AG04450 (cell line): ENCODE data around the gene PRKD1. TPM values are rescaled to one million over a fixed set of nuclear protein-coding genes. Genes with fewer than 3 reads are reported as not detected.

ENCODE experiments used
- CTCF ChIA-PET: fragments of 300-600, 350-600 bp; formaldehyde crosslinking; extraction: SDS; loops from one replicate; lab custom pipeline; 2022; ENCODE audit warnings: antibody characterized with exemption, inconsistent platforms; lab: Charles Lee
- POLR2A ChIA-PET: fragments of 350-600 bp; formaldehyde crosslinking; extraction: SDS; loops from one replicate; lab custom pipeline; 2021; ENCODE audit warnings: antibody characterized with exemption, inconsistent platforms; lab: Yijun Ruan, JAX
- DNase-seq: peaks from one replicate; pipeline ENCODE4 v3.0.0-alpha.2; 2011; ENCODE audit warnings: low read depth, low spot score
- H3K27ac ChIP-seq: one replicate; pipeline ENCODE4 v1.5.1; 2012; ENCODE audit warnings: low read depth, low read length, control low read depth
- H3K27me3 ChIP-seq: one replicate; pipeline ENCODE4 v1.6.0; 2012; ENCODE audit warnings: low read length; ENCODE audit not compliant: control insufficient read depth, insufficient read depth
- H3K4me3 ChIP-seq: 2 replicates; pipeline ENCODE4 v1.5.1; 2011; ENCODE audit warnings: mild to moderate bottlenecking, low read depth, low read length, control low read depth
- H3K9me3 ChIP-seq: 2 replicates; pipeline ENCODE4 v1.5.1; 2012; ENCODE audit warnings: low read length; ENCODE audit not compliant: control insufficient read depth, insufficient read depth
- polyA plus RNA-seq: library from polyadenylated mRNA; depleted of rRNA; stranded (reverse); fragments of >200 nt; gene quantifications from 2 replicates; pipeline ENCODE4 v1.2.3, GENCODE V29; 2011
- TF ChIP-seq, protein P1 (sequence below): IDR thresholded peaks from 2 replicates; pipeline ENCODE4 v1.5.1; 2011; ENCODE audit warnings: low read depth, low read length, control low read depth, inconsistent platforms

The PRKD1 gene
- polyA plus RNA-seq, 1 experiment, result 24.5 TPM

DNA sequence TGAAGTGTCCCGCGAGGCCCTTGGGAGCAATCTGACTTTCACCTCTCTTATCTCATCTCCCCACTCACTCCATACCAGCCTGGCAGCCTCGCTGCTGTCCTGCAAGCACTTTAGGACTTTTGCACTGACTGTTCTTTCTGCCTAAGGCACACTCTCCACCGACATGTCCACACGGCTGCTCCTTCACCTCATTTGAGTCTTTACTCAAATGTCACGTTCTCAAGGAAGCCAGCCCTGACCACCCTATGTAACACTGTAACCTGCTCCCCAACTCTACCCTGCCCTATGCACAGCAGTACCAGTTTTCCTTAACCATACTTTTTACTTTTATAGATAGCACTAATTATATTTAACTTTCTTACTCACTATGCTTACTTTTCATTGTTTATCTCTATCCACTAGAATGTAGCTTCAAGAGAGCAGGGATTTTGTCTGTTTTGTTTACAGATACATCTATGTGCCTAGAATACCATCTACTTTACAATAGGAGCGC is 32.0 kb downstream of the PRKD1 start:
- POLR2A ChIA-PET, result interaction anchor here (1.2 kb wide), 1 partner anchor 32 kb away, joined by 8 read pairs; no protein-coding TSS in a partner anchor
- TF ChIP-seq, protein P1, sequence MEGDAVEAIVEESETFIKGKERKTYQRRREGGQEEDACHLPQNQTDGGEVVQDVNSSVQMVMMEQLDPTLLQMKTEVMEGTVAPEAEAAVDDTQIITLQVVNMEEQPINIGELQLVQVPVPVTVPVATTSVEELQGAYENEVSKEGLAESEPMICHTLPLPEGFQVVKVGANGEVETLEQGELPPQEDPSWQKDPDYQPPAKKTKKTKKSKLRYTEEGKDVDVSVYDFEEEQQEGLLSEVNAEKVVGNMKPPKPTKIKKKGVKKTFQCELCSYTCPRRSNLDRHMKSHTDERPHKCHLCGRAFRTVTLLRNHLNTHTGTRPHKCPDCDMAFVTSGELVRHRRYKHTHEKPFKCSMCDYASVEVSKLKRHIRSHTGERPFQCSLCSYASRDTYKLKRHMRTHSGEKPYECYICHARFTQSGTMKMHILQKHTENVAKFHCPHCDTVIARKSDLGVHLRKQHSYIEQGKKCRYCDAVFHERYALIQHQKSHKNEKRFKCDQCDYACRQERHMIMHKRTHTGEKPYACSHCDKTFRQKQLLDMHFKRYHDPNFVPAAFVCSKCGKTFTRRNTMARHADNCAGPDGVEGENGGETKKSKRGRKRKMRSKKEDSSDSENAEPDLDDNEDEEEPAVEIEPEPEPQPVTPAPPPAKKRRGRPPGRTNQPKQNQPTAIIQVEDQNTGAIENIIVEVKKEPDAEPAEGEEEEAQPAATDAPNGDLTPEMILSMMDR, result no peak
- no peaks in the 10 kb centered on the region for H3K9me3 ChIP-seq
- H3K27me3 ChIP-seq, result no peaks in the 10 kb centered on the region
- CTCF ChIA-PET, result interaction anchor here (0.6 kb wide), 1 partner anchor 344 kb away, joined by 3 read pairs; no protein-coding TSS in a partner anchor
- no peak for DNase-seq
- H3K27ac ChIP-seq, result no peak overlapping the region
- H3K4me3 ChIP-seq, result no peak overlapping the region

DNA sequence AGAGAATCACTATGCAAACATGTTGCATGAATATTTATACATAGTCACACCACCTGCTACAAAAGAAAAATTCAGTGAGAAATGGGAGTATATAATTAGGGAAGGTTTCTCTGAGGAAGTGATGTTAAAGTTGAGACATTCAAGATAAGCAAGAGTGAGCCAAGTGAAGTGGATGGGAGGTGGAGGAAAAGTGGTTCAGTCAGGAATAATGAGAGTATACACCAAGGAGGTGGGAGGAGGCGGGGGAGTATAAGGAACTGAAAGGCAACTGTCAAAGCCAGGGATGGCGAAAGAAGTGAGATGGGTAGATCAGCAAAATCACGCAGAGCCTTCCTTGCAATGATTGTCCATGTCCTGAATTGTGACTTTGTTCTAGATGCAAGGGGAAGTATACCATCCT is 33.7 kb downstream of the PRKD1 start:
- ChIA-PET CTCF (no interaction called here), POLR2A (no interaction called here)
- Histone ChIP-seq H3K9me3 (no peaks in the 10 kb centered on the region), H3K27me3 (no peaks in the 10 kb centered on the region), H3K27ac (no peak overlapping the region), H3K4me3 (no peak overlapping the region)
- no peak for DNase-seq
- TF ChIP-seq, protein P1, result no peak

DNA sequence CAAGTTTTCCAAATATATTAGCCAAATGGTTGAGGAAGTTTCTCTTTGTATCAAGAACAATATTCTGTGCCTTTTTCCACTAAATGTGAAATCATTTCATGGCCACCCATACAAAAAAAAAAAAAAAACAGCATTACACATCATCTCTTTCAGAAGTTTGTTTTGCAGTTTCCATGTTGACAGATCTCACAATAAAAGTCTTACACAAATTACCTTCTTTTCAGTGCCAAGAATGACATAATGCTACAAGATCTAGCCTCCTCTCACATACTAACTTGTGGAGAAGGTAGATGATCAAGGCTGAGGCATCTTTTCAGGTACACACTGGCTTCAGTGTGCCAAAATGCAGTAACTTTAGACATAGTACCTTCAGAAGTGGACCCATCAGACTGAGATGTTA is 35.3 kb downstream of the PRKD1 start:
- H3K27me3 ChIP-seq, result no peaks in the 10 kb centered on the region
- no peaks in the 10 kb centered on the region for H3K9me3 ChIP-seq
- TF ChIP-seq, protein P1, result no peak
- ChIA-PET POLR2A (no interaction called here), CTCF (no interaction called here)
- no peak for DNase-seq
- H3K4me3 ChIP-seq, result no peak overlapping the region
- no peak overlapping the region for H3K27ac ChIP-seq

DNA sequence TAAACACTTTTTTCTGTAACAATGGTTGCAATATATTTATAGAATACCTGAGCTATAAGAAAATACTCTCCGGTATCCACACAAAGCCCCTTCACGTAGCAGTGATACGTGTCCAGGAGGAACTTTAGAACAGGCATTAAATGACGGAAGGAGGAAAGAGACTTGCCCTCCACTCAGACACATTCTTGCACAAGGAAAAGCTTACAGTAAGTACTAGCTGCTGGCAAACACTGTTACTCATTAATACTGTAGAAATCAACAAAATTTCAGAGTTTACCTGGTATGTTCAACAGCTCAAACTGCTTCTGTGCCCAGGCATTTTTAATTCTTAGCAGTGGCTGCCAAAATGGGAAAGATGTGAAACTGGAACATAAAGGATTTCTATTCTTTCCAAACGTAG is 41.7 kb downstream of the PRKD1 start:
- H3K27ac ChIP-seq, result no peak overlapping the region
- CTCF ChIA-PET, result interaction anchor here (0.6 kb wide), 1 partner anchor 120 kb away, joined by 4 read pairs; no protein-coding TSS in a partner anchor
- H3K9me3 ChIP-seq, result no peaks in the 10 kb centered on the region
- H3K4me3 ChIP-seq, result no peak overlapping the region
- no peaks in the 10 kb centered on the region for H3K27me3 ChIP-seq
- TF ChIP-seq, protein P1, result no peak
- DNase-seq, result no peak
- POLR2A ChIA-PET, result no interaction called here

DNA sequence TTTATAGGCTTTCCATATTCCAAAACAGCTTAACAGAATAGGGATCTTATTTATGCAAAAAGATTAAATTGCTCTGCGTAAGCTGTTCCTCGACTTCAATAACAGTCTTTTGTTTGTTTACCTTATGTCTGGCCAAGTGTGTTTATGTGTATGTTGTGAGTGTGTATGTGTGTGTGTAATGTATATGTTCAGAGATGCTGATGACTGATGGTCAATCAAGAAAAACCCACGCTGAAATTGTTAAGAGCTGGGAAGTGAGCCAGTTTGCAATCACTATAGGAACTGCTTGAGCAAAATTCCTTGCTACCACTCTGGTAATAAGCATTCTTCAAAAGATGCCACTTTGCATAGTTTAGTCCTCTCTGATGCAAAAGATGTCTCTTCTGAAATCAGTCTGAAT is 59.6 kb downstream of the PRKD1 start:
- CTCF ChIA-PET, result interaction anchor here (1.4 kb wide), 1 partner anchor 319 kb away, joined by 5 read pairs; no protein-coding TSS in a partner anchor
- DNase-seq, result peak; percentile 4
- Histone ChIP-seq H3K27me3 (no peaks in the 10 kb centered on the region), H3K9me3 (no peaks in the 10 kb centered on the region), H3K4me3 (no peak overlapping the region), H3K27ac (no peak overlapping the region)
- TF ChIP-seq, protein P1, result no peak
- POLR2A ChIA-PET, result no interaction called here
